ENCODE measurements around the gene OSBPL1A. TPM values are rescaled to one million over a fixed set of nuclear protein-coding genes. Genes with fewer than 3 reads are reported as not detected.

OSBPL1A gene
- total RNA-seq, 2 donors from 2014 or later, result 29.7 to 36.9 TPM

DNA sequence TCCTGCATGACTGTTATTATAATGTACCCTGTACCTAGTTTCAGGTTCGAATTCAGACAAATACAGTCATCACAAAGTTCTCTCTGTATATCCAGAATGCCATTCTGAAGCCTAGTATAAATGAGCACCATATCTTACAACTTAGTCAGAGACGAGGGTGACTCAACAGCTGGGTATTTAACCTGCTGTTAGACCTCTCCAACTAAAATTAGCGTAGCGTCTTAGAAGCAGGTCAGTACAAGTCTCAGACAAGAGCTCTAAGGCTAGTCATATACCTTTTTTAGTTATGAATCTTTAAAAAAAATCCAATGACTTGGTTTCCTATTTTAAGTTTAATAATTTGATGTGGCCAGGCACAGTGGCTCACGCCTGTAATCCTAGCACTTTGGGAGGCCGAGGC is 184.7 kb downstream of the OSBPL1A start:
- Histone ChIP-seq H3K9me3 (ENCODE audit: control insufficient read depth, low read length) (no peaks in the 10 kb centered on the region), H3K4me3 (ENCODE audit: low read length) (no peak overlapping the region), H3K27me3 (ENCODE audit: control insufficient read depth, insufficient read depth, low read length, poor library complexity, severe bottlenecking) (no peaks in the 10 kb centered on the region), H3K4me1 (ENCODE audit: control insufficient read depth, insufficient read depth, low read length) (peaks cover 13% of the 10 kb centered on the region), H3K36me3 (ENCODE audit: control insufficient read depth, insufficient read depth, low read length) (no peaks in the 10 kb centered on the region), H3K9ac (ENCODE audit: extremely low read depth, low read length, poor library complexity, severe bottlenecking) (no peak overlapping the region), H3K27ac (ENCODE audit: low read depth, low read length) (no peak overlapping the region)
- Mint-ChIP-seq H3K36me3 (ENCODE audit: low read depth) (no peaks in the 10 kb centered on the region), H3K4me1 (peaks cover 35% of the 10 kb centered on the region), H3K27ac (no peak overlapping the region), H3K27me3 (ENCODE audit: insufficient read depth) (no peaks in the 10 kb centered on the region), H3K9me3 (no peaks in the 10 kb centered on the region), H3K4me3 (no peak overlapping the region)
- DNase-seq, result no peak
- no peak for TF ChIP-seq CTCF (conservative IDR thresholded peaks at IDR 0.05)
- WGBS, 2 experiments (ENCODE audit: insufficient coverage in 1 of 2, insufficient read length in 1 of 2), result 95 to 98% methylated on average over 4 to 6 of the region's 6 CpGs

DNA sequence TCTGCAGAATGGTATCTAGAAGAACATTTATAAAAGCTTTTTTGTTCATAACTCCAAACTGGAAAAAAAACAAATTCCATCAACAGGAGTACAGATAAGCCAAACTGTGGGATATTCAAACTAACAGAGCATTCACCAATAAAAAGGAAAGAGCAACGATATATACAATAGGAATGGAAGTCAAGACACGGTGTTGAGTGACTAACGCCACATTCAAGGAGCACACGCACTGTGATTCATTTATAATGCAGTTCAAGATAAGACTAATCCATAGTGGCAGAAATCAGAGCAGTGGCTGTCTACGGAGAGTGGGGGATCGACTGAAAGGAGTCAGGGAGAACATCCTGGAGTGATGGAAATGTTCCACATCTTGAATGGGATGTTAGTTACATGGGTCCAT is 188.1 kb downstream of the OSBPL1A start:
- no peak overlapping the region for H3K4me3 Mint-ChIP-seq
- H3K36me3 Mint-ChIP-seq (ENCODE audit: low read depth), result no peaks in the 10 kb centered on the region
- Histone ChIP-seq H3K9me3 (ENCODE audit: control insufficient read depth, low read length) (no peaks in the 10 kb centered on the region), H3K4me3 (ENCODE audit: low read length) (no peak overlapping the region), H3K4me1 (ENCODE audit: control insufficient read depth, insufficient read depth, low read length) (peaks cover 4% of the 10 kb centered on the region), H3K27me3 (ENCODE audit: control insufficient read depth, insufficient read depth, low read length, poor library complexity, severe bottlenecking) (no peaks in the 10 kb centered on the region), H3K9ac (ENCODE audit: extremely low read depth, low read length, poor library complexity, severe bottlenecking) (no peak overlapping the region), H3K27ac (ENCODE audit: low read depth, low read length) (no peak overlapping the region), H3K36me3 (ENCODE audit: control insufficient read depth, insufficient read depth, low read length) (no peaks in the 10 kb centered on the region)
- H3K9me3 Mint-ChIP-seq, result no peaks in the 10 kb centered on the region
- H3K27me3 Mint-ChIP-seq (ENCODE audit: insufficient read depth), result no peaks in the 10 kb centered on the region
- no peak for TF ChIP-seq CTCF (conservative IDR thresholded peaks at IDR 0.05)
- DNase-seq, result no peak
- WGBS, 2 experiments (ENCODE audit: insufficient coverage in 1 of 2, insufficient read length in 1 of 2), result 80% methylated on average over 6 of the region's 6 CpGs
- no peak overlapping the region for H3K27ac Mint-ChIP-seq
- H3K4me1 Mint-ChIP-seq, result peaks cover 15% of the 10 kb centered on the region

GRCh38 chr18:24208270-24209035 is 189.2 kb downstream of the OSBPL1A start:
- no peaks in the 10 kb centered on the region for H3K9me3 ChIP-seq (ENCODE audit: control insufficient read depth, low read length)
- Mint-ChIP-seq H3K4me1 (peaks cover 7% of the 10 kb centered on the region), H3K9me3 (no peaks in the 10 kb centered on the region), H3K4me3 (no peak overlapping the region), H3K27ac (no peak overlapping the region), H3K27me3 (ENCODE audit: insufficient read depth) (no peaks in the 10 kb centered on the region), H3K36me3 (ENCODE audit: low read depth) (no peaks in the 10 kb centered on the region)
- H3K27me3 ChIP-seq (ENCODE audit: control insufficient read depth, insufficient read depth, low read length, poor library complexity, severe bottlenecking), result no peaks in the 10 kb centered on the region
- H3K27ac ChIP-seq (ENCODE audit: low read depth, low read length), result no peak overlapping the region
- no peak overlapping the region for H3K4me3 ChIP-seq (ENCODE audit: low read length)
- WGBS, 2 experiments (ENCODE audit: insufficient coverage in 1 of 2, insufficient read length in 1 of 2), result 50% methylated on average over 2 of the region's 2 CpGs; no CpG with 5 or more reads in 1 of the 2 experiments
- H3K36me3 ChIP-seq (ENCODE audit: control insufficient read depth, insufficient read depth, low read length), result no peaks in the 10 kb centered on the region
- no peak for TF ChIP-seq CTCF (conservative IDR thresholded peaks at IDR 0.05)
- no peaks in the 10 kb centered on the region for H3K4me1 ChIP-seq (ENCODE audit: control insufficient read depth, insufficient read depth, low read length)
- DNase-seq, result no peak
- H3K9ac ChIP-seq (ENCODE audit: extremely low read depth, low read length, poor library complexity, severe bottlenecking), result no peak overlapping the region
